GM21723 (cell line): ENCODE data around the gene GDPD5.
"Not testable (repeated sequence)": the region's sequence is repeated elsewhere in the genome, so short reads cannot be mapped to it uniquely, and the experiment has no call there.

ENCODE experiments used
- ATAC-seq: cut with Tn5 transposase; IDR thresholded peaks from one replicate; pipeline ENCODE4 v1.9.1; 2021; ENCODE audit warnings: mild to moderate bottlenecking, moderate library complexity; ENCODE audit not compliant: unreplicated experiment

GDPD5 gene

DNA sequence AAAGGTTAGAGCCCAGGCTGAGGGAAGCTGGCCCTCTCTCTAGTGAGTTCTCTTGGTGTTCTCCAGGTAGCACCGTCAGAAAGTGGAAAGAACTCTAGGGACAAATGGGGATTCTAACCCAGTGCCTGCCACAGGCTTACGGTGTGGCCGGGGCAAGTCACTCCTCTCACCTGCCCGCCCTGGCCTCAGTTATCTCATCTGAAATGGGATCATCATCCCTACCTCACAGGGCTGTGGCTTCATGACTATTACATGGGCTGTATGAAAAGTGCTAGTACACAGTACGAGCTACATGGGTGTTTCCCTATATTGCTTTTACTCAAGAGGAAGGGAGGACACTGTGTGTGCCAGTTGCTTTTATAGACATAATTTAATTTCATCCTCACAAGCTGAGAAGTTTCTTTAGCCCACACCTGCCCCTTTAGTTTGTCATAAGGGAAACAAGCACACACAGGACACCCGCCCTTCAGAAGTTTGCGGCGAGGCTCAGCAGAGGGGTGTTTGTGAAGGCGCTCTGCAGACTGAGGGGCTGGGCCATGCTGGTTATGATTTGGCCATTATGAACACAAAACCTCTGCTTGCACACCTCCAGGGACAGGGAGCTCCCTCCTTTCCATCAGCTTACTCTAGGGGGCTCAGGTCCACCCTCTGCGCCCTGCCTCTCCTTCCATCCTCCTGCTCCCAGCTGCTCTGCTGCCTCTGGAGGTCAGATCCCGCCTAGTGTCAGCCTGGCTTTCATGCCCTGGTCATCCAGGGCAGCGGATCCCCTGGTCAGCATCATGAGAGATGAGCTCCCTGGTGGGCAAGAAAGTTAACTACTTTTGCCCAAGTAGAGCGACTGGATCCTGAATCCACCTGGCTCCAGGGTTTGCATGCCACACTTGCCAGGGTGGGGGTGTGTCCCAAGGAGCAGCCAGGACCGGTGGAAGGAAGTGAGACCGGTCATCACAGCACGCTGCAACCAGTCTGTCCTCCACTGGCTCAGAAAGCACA, 93.9 kb downstream of the GDPD5 start:
- no peak for ATAC-seq

GRCh38 chr11:75430714-75431532, 94.8 kb downstream of the GDPD5 start:
- ATAC-seq, result no peak

DNA sequence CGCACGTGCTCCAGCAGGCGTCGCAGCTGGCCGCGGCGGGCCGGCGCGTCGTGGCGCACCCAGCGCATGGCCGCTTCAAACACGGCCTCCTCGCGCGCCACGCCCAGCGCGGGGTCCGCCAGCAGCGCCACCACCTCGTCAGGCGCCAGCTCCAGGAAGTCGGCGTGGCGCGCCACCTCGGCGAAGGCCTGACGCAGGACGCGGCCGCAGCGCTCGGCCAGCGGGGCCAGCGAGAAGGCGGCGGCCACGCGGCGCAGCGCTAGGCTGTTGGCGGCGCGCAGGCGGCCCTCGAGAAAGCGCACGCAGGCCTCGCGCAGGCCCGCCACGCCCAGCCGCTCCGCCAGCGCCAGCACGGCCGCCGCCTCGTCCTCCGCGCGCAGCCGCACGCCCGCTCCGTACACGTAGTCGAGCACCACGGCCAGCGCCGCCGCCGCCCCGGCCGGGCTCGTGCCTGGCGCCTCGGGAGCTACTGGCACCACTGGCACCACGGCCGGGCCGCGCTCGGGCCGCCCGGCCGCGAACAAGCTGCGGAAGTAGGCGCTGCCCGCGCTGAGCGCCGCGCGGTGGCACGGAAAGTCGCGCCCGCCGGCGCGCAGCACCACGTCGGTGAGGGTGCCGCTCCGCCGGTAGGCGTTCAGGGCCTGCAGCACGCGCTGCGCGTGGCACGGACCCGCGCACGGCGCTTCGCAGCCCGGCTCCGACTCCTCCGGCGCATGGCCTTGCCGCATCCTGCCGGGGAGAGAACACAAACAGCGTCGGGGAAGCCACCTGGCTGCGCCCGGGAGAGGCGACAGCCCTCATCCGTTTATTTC, 95.6 kb downstream of the GDPD5 start:
- ATAC-seq, result no peak

DNA sequence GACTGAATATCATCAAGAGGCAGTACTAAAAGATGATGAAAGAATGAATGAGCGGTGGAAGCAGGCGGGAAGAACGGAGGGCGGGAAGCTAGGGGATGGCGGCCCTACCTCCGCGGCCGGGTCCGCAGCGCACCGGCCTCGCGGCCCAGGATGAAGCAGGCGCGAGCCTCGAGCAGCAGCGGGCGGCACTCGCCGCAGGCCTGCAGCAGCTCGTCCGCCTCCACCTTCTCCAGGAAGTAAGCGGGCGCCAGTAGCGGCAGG, 96.2 kb downstream of the GDPD5 start:
- no peak for ATAC-seq

- no peak for ATAC-seq
Observed at GRCh38 chr11:75428989-75429640, 96.6 kb downstream of the GDPD5 start.

GRCh38 chr11:75428281-75428724, 97.4 kb downstream of the GDPD5 start:
- peak; percentile 66 for ATAC-seq

DNA sequence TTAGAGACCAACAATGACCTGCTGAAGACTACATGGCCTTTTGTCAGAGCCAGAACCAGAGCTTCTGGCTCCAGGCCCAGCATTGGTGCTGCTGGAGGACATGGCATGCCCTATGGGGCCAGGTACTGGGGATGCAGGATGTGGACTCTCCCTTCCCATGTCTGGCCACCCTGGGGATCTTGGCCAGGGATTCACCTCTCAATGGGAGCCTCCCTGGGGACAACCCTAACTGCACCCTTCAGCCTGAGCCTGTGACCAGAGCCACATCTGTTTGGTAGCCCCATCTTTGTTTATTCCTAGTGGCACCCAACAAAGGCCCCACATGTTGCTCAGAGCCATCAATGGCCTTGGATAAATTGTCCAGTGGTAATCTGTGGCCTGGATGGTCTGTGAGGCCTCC, 98.6 kb downstream of the GDPD5 start:
- no peak for ATAC-seq

DNA sequence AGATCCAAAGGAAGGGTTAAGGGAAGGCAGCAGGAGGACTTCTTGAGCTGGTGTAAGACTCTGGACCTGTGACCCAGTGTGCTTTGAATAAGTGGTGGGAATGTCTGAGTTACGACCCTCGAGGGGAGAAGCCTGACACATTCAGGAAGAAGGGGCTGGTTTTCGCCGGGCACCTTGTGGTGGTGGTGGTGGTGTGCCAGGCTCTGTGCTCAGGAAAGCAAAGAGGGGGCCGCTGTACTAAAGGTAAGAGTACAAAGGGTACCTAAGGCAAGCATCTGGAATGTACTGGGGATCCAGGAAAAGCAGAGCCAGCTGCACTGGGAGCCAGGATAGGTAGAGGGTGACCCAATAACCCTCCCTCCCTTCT, 99.0 kb downstream of the GDPD5 start:
- no peak for ATAC-seq

DNA sequence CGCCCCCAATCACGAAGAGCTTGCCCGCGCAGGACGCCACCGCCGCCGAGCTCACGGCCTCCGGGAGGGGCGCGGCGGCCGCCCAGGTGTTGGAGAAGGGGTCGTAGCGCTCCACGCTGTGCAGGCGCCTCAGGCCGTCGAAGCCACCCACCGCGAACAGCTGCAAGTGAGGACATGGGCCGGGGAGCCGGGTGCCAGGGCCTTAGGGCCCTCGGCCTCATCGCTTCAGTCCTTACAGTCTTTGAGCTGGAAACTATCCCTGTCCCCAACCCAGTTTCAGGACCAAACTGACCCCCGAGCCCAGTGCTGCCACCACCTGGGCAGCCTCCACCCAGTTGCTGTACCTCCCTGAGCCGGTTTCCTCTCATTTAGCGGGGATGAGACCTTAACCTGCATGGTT, 100.3 kb downstream of the GDPD5 start:
- no peak for ATAC-seq

DNA sequence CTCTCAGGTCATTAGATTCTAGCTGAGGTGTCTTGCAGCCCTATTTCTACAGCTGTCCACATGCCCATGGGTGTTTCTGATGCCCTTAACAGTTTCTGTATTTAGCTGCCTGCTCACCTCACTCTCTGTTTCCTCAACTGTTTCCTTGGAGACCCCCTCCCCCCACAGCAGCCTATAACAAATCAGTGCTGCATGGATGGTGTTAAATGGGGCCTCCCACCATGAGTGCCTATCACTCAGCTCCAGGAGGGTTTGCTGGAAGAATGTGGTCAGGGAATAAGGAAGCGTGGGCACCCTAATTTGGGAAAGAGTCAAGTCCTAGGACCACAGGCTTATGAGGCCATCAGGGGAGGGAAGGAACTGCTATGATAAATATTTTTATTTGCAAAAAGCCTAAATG, 101.3 kb downstream of the GDPD5 start:
- ATAC-seq, result no peak

DNA sequence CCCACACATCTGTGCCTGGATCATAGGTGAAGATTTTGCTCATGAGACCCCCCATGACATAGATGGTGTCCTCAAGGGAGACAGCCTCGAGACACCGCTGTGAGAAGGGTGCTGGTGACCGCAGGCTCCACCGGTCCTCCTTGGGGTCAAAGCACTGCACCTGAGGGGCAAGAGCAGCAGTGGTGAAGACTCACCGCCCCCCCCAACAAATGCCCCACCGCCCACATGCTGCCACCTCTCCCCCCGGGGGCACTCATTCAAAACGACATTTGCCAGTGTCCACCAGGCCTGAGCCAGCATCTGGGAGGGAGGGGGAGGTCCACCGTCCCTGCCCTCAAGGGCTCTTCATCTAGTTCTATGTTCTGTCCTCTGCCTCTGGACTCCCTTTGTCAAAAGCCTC, 102.0 kb downstream of the GDPD5 start:
- ATAC-seq, result no peak

- ATAC-seq, result no peak
Observed at GRCh38 chr11:75422248-75423231, 103.2 kb downstream of the GDPD5 start.

GRCh38 chr11:75421902-75422247, 103.9 kb downstream of the GDPD5 start:
- no peak for ATAC-seq

GRCh38 chr11:75421035-75421602, 104.6 kb downstream of the GDPD5 start:
- ATAC-seq, result no peak

GRCh38 chr11:75420224-75421034, 105.3 kb downstream of the GDPD5 start:
- ATAC-seq, result no peak

GRCh38 chr11:75413864-75414263, 111.9 kb downstream of the GDPD5 start:
- no peak for ATAC-seq

DNA sequence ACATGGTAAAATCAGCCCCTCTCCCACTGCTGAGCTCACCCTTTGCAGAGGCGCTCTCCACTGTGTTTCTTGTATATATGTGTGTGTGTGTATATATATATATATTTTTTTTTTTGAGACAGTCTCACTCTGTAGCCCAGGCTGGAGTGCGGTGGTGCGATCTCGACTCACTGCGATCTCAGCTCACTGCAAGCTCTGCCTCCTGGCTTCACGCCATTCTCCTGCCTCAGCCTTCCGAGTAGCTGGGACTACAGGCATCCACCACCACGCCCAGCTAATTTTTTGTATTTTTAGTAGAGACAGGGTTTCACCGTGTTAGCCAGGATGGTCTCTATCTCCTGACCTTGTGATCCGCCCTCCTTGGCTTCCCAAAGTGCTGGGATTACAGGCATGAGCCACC, 112.6 kb downstream of the GDPD5 start:
- not testable (repeated sequence) for ATAC-seq

- ATAC-seq, result not testable (repeated sequence)
Observed at GRCh38 chr11:75409971-75410370, 115.8 kb downstream of the GDPD5 start.

- ATAC-seq, result no peak
Observed at GRCh38 chr11:75408957-75409219, 116.9 kb downstream of the GDPD5 start.
